Effector CD8-positive, alpha-beta T cell (primary cell): Measurements from ENCODE around the gene RNFT2.
A peak's percentile ranks its signal among the peaks of the same experiment; 100 is the strongest.
"Not testable (repeated sequence)": the region's sequence is repeated elsewhere in the genome, so short reads cannot be mapped to it uniquely, and the experiment has no call there.

Source experiments
- DNase-seq: peaks from one replicate; lab custom pipeline; 2025; lab: John Stamatoyannopoulos, UW

RNFT2 gene

GRCh38 chr12:116797885-116798284, 59.8 kb downstream of the RNFT2 start:
- no peak for DNase-seq

DNA sequence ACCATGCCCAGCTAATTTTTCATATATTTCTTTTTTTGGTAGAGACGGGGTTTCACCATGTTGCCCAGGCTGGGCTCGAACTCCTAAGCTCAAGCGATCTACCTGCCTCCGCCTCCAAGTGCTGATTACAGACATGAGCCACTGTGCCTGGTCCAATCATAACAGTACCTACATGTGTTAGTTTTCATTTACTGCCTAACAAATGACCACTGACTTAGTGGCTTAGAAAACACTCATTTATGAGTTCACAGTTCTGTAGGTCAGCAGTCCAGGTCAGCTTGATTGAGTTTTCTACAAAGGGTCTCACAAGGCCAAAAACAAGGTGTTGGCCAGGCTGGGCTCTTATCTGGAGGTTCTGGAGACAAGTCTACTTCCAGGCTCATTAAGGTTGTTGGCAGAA, 60.6 kb downstream of the RNFT2 start:
- DNase-seq = no peak

DNA sequence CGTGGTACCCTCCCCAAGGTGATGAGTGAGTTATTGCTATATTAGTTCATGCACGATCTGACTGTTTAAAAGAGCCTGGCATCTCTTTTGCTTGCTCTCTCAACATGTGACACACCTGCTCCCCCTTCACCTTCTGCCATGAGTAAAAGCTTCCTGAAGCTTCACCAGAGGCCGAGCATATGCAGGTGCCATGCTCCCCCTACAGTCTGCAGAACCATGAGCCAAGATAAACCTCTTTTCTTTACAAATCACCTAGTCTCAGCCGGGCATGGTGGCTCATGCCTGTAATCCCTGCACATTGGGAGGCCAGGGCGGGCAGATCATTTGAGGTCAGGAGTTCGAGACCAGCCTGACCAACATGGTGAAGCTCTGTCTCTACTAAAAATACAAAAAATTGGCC, 61.8 kb downstream of the RNFT2 start:
- no peak for DNase-seq

DNA sequence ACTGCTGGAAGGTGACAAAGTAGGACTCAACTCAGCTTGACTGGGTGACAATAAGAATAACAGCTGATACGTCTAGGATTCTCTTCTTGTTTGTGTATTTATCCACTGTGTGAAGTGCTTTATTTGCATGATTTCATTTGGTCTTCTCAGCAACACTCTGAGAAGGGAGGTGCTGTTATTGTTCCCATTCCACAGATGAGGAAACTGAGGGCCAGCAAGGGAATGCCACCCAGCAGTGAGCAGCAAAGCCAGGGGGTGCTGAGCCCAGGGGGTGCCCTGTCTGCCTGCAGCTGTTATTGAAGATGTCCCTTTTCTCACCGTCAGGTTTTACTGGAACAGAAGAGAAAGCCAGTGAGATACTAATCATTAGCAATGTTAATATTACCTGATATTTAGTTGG, 62.8 kb downstream of the RNFT2 start:
- no peak for DNase-seq

GRCh38 chr12:116802018-116802417, 63.9 kb downstream of the RNFT2 start:
- no peak for DNase-seq

- no peak for DNase-seq
Measured at GRCh38 chr12:116803013-116803736, 65.1 kb downstream of the RNFT2 start.

DNA sequence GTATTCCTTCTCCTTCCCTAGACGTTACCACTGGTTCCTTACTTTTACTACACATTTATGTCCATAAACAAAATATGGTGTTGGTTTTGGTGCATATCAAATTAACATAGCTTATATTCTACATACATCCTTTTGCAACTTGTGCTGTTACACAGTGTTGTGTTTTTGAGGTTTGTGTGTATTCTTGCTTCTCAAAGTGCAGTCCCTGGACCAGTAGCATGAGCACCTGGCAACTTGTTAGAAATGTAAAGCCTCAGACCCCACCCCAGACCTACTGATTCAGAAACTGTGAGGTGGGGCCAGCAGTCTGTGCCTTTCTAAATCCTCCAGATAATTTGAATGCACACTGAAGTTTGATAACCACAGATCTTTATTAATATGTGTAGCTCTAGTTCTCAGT, 65.9 kb downstream of the RNFT2 start:
- no peak for DNase-seq

DNA sequence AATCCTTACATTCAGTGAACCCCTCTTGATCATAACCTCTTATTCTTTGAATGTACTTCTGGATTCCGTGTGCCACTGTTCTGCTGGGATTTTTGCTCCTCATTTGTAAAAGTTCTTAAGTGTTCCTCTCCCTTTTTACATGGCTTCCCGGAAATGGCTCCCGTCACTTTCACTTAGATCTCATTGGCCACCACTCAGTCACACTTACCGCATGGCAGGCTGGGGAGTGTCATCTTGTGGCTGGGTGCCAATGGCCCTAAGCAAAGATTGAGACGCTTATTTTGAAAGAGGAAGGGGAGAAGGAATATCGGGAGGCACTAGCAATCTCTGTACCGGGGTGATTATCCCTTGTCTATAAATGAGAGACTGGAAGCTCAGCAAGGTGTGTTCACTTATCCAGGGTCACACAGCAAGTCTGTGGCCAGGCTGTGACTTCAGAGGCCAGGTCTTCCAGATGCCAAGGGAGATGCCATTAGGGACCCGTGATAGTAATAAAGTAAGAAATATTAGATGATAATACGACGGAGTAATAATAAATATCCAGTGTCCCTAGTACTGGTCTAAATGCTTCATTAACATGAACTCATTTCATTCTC, 68.8 kb downstream of the RNFT2 start:
- no peak for DNase-seq

DNA sequence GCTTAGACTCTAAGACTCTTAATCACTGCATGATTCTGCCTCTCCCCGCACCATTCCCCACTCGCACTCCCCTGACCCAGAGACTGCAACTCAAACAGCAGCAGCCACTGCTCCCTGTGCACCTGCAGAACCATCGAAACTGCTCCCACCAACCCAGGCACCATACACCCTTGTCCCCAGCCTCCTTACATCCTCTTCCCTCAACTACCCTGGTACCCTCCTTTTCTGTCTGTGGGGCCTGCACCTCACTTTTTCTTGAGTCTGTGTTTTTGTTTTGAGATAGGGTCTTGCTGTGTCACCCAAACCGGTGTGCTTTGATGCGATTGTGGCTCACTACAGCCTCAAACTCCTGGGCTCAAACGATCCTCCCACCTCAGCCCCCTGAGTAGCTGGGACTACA, 69.4 kb downstream of the RNFT2 start:
- DNase-seq = no peak

DNA sequence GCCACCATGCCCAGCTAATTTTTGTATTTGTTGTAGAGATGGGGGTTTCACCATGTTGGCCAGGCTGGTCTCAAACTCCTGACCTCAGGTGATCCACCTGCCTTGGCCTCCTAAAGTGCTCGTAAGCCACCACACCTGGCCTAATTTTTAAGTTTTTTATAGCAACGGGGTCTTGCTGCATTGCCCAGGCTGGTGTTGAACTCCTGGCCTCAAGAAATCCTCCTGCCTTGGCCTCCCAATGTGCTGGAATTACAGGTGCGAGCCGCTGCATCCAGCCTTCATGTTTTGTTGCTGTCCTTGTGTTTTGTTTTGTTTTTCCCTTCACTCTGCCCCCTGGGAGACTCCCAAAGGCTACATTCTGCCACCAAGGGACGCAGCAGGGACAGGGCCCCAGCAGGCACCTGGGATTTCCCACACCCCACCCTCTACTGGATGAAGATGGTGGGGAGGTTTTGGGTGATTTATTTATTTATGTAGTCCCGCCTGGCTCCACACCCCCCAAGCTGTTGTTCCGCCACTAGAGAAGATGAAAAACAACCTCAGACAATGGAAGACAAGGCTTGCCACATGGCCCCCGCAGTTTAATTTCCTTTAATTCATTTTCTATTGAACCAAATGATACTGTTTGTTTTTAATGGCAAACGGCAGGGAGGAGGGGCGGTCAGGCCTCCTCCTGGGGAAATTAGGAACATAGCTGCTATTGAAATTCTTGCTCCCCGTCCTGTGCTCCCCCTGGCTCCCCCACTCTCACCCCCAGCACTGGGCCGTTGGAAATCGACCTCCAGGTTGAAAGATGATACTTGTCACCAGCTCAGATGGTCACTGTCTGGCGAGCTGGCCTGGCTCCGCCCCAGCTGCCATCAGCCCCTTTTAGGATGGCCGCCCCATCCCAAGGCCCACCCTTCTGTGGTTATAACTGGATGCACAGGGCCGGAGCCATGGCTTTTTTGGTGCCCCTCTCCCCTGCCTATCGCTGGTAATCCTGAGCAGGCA, 70.3 kb downstream of the RNFT2 start:
- no peak for DNase-seq

- DNase-seq = no peak
Measured at GRCh38 chr12:116812238-116812637, 74.1 kb downstream of the RNFT2 start.

GRCh38 chr12:116813271-116814041, 75.3 kb downstream of the RNFT2 start:
- DNase-seq = no peak

DNA sequence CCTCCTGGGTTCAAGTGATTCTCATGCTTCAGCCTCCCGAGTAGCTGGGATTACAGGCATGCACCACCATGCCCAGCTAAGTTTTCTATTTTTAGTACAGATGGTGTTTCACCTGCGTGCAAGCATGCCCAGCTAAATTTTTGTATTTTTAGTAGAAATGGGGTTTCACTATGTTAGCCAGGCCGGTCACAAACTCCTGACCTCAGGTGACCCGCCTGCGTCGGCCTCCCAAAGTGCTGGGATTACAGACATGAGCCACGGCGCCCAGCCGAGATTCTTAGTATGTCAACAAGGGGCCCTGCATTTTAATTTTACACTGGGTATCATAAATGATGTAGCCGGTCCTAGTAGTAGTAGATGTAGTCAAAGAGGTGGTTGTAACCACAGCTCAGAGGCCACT, 76.7 kb downstream of the RNFT2 start:
- not testable (repeated sequence) for DNase-seq

DNA sequence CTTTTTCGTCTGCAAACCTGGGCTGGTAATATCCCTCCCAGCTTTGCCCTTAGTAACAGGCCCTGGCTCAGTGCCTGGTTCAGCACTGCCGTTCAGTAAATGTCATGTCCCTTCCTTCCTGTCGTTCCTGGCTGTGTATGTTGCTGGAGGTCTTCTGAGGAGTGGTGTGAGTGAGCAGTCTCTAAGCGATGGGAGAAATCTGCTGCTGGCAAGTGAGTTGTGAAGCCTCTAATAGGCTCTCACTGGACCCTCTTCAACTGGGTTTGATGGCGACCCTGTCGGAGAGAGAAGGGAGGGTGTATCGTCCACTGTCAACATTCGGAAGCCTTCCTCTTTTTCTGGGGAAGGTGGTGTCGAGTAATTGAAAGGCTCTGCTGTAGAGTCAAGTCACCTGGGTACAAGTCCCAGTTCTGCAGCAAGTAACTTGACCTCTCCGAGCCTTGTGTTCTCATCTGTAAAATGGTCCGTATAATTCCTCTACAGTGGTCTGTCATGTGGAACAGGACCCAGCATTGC, 80.3 kb downstream of the RNFT2 start:
- DNase-seq = peak; percentile 4

GRCh38 chr12:116818948-116819832, 81.1 kb downstream of the RNFT2 start:
- peak; percentile 86 for DNase-seq

GRCh38 chr12:116820064-116820656, 82.0 kb downstream of the RNFT2 start:
- DNase-seq = no peak

DNA sequence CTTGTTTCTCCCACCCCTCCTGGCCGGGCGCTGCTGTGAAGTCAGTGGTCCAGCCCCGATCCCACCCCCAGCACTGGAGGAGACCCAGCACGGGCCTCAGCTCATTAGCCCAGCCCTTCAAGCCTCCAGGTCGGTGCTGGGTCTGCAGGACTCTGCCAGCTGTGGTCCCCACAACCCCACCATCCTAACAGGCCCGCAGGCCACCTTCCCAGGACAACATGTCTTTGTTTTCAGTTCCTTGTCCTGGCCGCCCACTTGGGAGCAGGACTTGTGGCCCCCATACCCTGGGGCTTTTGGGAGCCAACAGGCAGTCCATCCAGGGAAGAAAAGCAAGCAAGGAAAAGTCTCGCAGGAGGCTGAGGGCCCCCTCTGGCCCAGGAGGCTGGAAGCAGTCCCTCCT, 83.2 kb downstream of the RNFT2 start:
- no peak for DNase-seq

GRCh38 chr12:116827432-116827831, 89.3 kb downstream of the RNFT2 start:
- no peak for DNase-seq

DNA sequence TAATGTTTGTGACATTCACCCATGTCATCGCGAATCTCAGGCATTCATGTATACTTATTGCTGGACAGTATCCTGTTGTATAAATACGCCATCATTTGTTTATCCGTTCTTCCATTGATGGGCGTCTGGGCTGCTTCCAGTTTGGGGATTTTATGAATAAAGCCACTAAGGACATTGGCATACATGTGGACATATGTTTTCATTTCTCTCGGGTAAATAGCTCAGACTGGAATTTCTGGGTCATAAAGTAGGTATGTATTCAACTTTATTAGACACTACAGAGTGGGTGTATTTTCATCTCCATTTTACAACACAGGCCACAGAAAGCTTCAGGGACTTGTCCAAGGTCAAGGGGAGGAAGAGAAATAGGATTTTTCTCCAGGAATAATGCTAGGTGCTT, 94.2 kb downstream of the RNFT2 start:
- no peak for DNase-seq

DNA sequence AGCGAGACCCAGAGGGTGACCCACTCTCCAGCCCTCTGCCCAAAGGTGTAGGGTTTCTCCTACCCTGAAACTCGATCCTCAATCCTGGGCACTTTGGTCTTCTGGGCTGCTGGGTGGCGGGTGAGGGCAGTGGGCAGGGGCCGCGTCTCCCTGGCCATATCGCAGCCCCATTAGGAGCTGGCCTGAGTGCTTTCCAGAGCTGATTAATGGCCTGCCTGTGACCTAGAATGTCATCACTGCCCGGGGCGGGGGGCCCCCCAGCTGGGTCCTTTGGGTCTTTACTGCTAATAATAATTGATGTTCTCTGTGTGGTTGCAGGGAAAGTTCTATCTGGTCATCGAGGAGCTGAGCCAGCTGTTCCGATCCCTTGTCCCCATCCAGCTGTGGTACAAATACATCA, 95.4 kb downstream of the RNFT2 start:
- no peak for DNase-seq
